HepG2 (cell line): ENCODE results near the gene PLGRKT. TPM values are rescaled to one million over a fixed set of nuclear protein-coding genes. Genes with fewer than 3 reads are reported as not detected.

Source experiments
- ELF1 ChIP-seq: sonication (generic); formaldehyde crosslinking; IDR thresholded peaks from 2 replicates; pipeline ENCODE4 v1.4.0; 2020; ENCODE audit warnings: missing genetic modification reagents
- HDAC2 ChIP-seq: sonication (generic); formaldehyde crosslinking; IDR thresholded peaks from 2 replicates; pipeline ENCODE4 v1.4.0; 2020; ENCODE audit warnings: missing genetic modification reagents
- KMT2B ChIP-seq: IDR thresholded peaks from 2 replicates; pipeline ENCODE4 v1.6.1; 2016; ENCODE audit warnings: missing genetic modification reagents, missing compliant biosample characterization
- POGK ChIP-seq: sonication (generic); formaldehyde crosslinking; conservative IDR thresholded peaks from 2 replicates; pipeline ENCODE4 v1.8.0; 2022; ENCODE audit warnings: mild to moderate bottlenecking, moderate library complexity, missing genetic modification reagents
- RBM39 ChIP-seq: fragments of 200-400 bp; formaldehyde crosslinking; IDR thresholded peaks from one replicate; pipeline ENCODE4 v1.6.1; 2018; ENCODE audit warnings: antibody characterized with exemption, mild to moderate bottlenecking, low read depth, low read length; ENCODE audit not compliant: poor library complexity, severe bottlenecking
- SNAPC2 ChIP-seq: sonication (generic); formaldehyde crosslinking; IDR thresholded peaks from 2 replicates; pipeline ENCODE4 v1.8.1; 2022; ENCODE audit warnings: mild to moderate bottlenecking, missing genetic modification reagents
- SP4 ChIP-seq: sonication (generic); formaldehyde crosslinking; IDR thresholded peaks from 2 replicates; pipeline ENCODE4 v1.8.1; 2023; ENCODE audit warnings: mild to moderate bottlenecking, missing genetic modification reagents
- SSRP1 ChIP-seq: IDR thresholded peaks from 2 replicates; pipeline ENCODE4 v1.6.1; 2016; ENCODE audit warnings: control low read depth
- ZMYM4 ChIP-seq: sonication (generic); formaldehyde crosslinking; IDR thresholded peaks from 2 replicates; pipeline ENCODE4 v1.8.1; 2023; ENCODE audit warnings: mild to moderate bottlenecking, missing genetic modification reagents
- ZNF281 ChIP-seq: sonication (generic); formaldehyde crosslinking; IDR thresholded peaks from 2 replicates; pipeline ENCODE4 v1.4.0; 2020; ENCODE audit warnings: missing genetic modification reagents, borderline replicate concordance
- ZNF318 ChIP-seq: sonication (generic); formaldehyde crosslinking; IDR thresholded peaks from 2 replicates; pipeline ENCODE4 v1.4.0; 2020; ENCODE audit warnings: mild to moderate bottlenecking, missing genetic modification reagents
- ZNF414 ChIP-seq: sonication (generic); formaldehyde crosslinking; IDR thresholded peaks from 2 replicates; pipeline ENCODE4 v1.5.0; 2020; ENCODE audit warnings: missing genetic modification reagents
- ZNF563 ChIP-seq: sonication (generic); formaldehyde crosslinking; IDR thresholded peaks from 2 replicates; pipeline ENCODE4 v1.8.0; 2022; ENCODE audit warnings: mild to moderate bottlenecking, moderate library complexity, missing genetic modification reagents
- ZNF674 ChIP-seq: sonication (generic); formaldehyde crosslinking; IDR thresholded peaks from 2 replicates; pipeline ENCODE4 v1.5.0; 2020; ENCODE audit warnings: low read depth, mild to moderate bottlenecking, missing genetic modification reagents
- ZNF75D ChIP-seq: sonication (generic); formaldehyde crosslinking; IDR thresholded peaks from 2 replicates; pipeline ENCODE4 v1.8.1; 2023; ENCODE audit warnings: missing genetic modification reagents, mild to moderate bottlenecking, borderline replicate concordance
- polyA plus RNA-seq, 8 experiments: library from polyadenylated mRNA; depleted of rRNA in 3 of 8; stranded (reverse) in 7 of 8; unstranded in 1 of 8; fragments of >200 nt; fragmentation: Illumina TruSeq in 4 of 8; extraction: Trizol in 4 of 8; gene quantifications; 2 replicates each; pipeline versions ENCODE4 v1.2.1 to v1.2.3, GENCODE V29; 2011 to 2016; ENCODE audit warnings: low read depth in 4 of 8, missing spikeins in 1 of 8, mixed read lengths in 1 of 8; ENCODE audit not compliant: insufficient read depth in 1 of 8
- total RNA-seq, 5 experiments: library from RNA; depleted of rRNA; stranded (reverse); fragments of >200 nt; fragmentation: Illumina TruSeq; extraction: Trizol; gene quantifications; 2 replicates each; pipeline ENCODE4 v1.2.3, GENCODE V29; 2016; ENCODE audit warnings: low read depth in 1 of 5

PLGRKT gene
- total and polyA plus RNA-seq, 2 of the 13 experiments (the other 11 are each of a cell fraction or from before 2014, with no cell fraction given), result 5.0 to 15.8 TPM

GRCh38 chr9:5450359-5451091, 12.8 kb upstream of the PLGRKT start, which contains the start of gene CD274 (continued):
- peak; percentile 88; the same call in 1 of the 2 replicates for TF ChIP-seq POGK (CRISPR knock-in tag)
- TF ChIP-seq ZNF414 (CRISPR knock-in tag), result no peak
- peak; percentile 40; the same call in 1 of the 2 replicates for TF ChIP-seq SP4 (CRISPR knock-in tag)
- no peak for TF ChIP-seq ZNF281 (CRISPR knock-in tag)
- no peak for TF ChIP-seq ELF1 (CRISPR knock-in tag)
- peak; percentile 58; the same call in 1 of the 2 replicates for TF ChIP-seq ZNF563
- TF ChIP-seq SSRP1, result no peak
- TF ChIP-seq KMT2B (CRISPR knock-in tag), result peak; percentile 88
- no peak for TF ChIP-seq ZNF674 (CRISPR knock-in tag)
- 0 out of 2 replicates have a peak, but pooled peaks have one; percentile 61 for TF ChIP-seq SNAPC2 (CRISPR knock-in tag)
- TF ChIP-seq HDAC2 (CRISPR knock-in tag), result peak; percentile 59; the same call in 1 of the 2 replicates
- TF ChIP-seq RBM39, result no peak
- no peak for TF ChIP-seq ZNF75D
- peak; percentile 97 for TF ChIP-seq ZMYM4 (CRISPR knock-in tag)
- no peak for TF ChIP-seq ZNF318 (CRISPR knock-in tag)
